Fibroblast of lung (primary cell): ENCODE measurements around the gene SBF2. TPM values are rescaled to one million over a fixed set of nuclear protein-coding genes. Genes with fewer than 3 reads are reported as not detected.
A peak's percentile ranks its signal among the peaks of the same experiment; 100 is the strongest.

ENCODE experiments used
- DNase-seq, 2 donors: peaks; one replicate each; pipeline versions ENCODE4 v3.0.0 to v3.0.0-alpha.2; 2010; ENCODE audit warnings: low read depth in 2 of 2
- H2AFZ ChIP-seq: 2 replicates; pipeline ENCODE4 v1.5.1; 2012; ENCODE audit warnings: low read length, control low read depth, inconsistent platforms
- H3K27ac ChIP-seq: 2 replicates; pipeline ENCODE4 v1.5.1; 2011; ENCODE audit warnings: low read length, control low read depth; ENCODE audit not compliant: insufficient read depth
- H3K27me3 ChIP-seq: 2 replicates; pipeline ENCODE4 v1.5.1; 2011; ENCODE audit warnings: mild to moderate bottlenecking, low read length; ENCODE audit not compliant: control insufficient read depth, insufficient read depth
- H3K36me3 ChIP-seq: 2 replicates; pipeline ENCODE4 v1.5.1; 2011; ENCODE audit warnings: low read length; ENCODE audit not compliant: control insufficient read depth, insufficient read depth
- H3K4me1 ChIP-seq: 2 replicates; pipeline ENCODE4 v1.5.1; 2011; ENCODE audit warnings: low read length; ENCODE audit not compliant: control insufficient read depth, insufficient read depth; ENCODE audit errors: extremely low read depth
- H3K4me2 ChIP-seq: 2 replicates; pipeline ENCODE4 v1.5.1; 2011; ENCODE audit warnings: low read length, control low read depth; ENCODE audit not compliant: insufficient read depth; ENCODE audit errors: extremely low read depth
- H3K4me3 ChIP-seq, 4 experiments: fragments of 200-600 bp in 1 of 4; sonication (generic) in 1 of 4; replicated peaks in 1 of 4; 2 replicates each; pipeline ENCODE4 v1.5.1; 2011 to 2016; ENCODE audit warnings: low read length in 4 of 4, low read depth in 3 of 4, mild to moderate bottlenecking in 3 of 4, control low read depth in 2 of 4, inconsistent platforms in 1 of 4, mixed read lengths in 1 of 4; ENCODE audit not compliant: insufficient read depth in 1 of 4; ENCODE audit errors: control extremely low read depth in 1 of 4
- H3K79me2 ChIP-seq: 2 replicates; pipeline ENCODE4 v1.5.1; 2012; ENCODE audit warnings: mild to moderate bottlenecking, low read length, inconsistent platforms; ENCODE audit not compliant: control insufficient read depth, insufficient read depth
- H3K9ac ChIP-seq: 2 replicates; pipeline ENCODE4 v1.5.1; 2011; ENCODE audit warnings: mild to moderate bottlenecking, low read length, control low read depth; ENCODE audit not compliant: insufficient read depth
- H3K9me3 ChIP-seq: 2 replicates; pipeline ENCODE4 v1.5.1; 2012; ENCODE audit warnings: low read depth, low read length; ENCODE audit not compliant: control insufficient read depth, insufficient read depth
- H4K20me1 ChIP-seq: 2 replicates; pipeline ENCODE4 v1.5.1; 2011; ENCODE audit warnings: low read length; ENCODE audit not compliant: control insufficient read depth, insufficient read depth; ENCODE audit errors: extremely low read depth
- EZH2 ChIP-seq: IDR thresholded peaks from 2 replicates; pipeline ENCODE4 v1.5.1; 2012; ENCODE audit warnings: low read length, control low read depth, mild to moderate bottlenecking; ENCODE audit errors: missing control alignments
- polyA plus RNA-seq, 2 donors: library from polyadenylated mRNA; depleted of rRNA in 1 of 2; stranded (reverse) in 1 of 2; unstranded in 1 of 2; fragments of >200 nt; gene quantifications; 2 replicates each; pipeline ENCODE4 v1.2.1, GENCODE V29; 2011 to 2012; ENCODE audit warnings: missing spikeins in 1 of 2
- total RNA-seq: library from RNA; depleted of rRNA; stranded (reverse); fragments of >200 nt; gene quantifications from 2 replicates; pipeline ENCODE4 v1.2.1, GENCODE V29; 2014
- TF ChIP-seq, protein P1 (sequence below), 2 donors: IDR thresholded peaks in 1 of 2; conservative IDR thresholded peaks in 1 of 2; 1 replicate in 1 of 2; 2 replicates in 1 of 2; pipeline ENCODE4 v1.5.1; 2011 to 2012; ENCODE audit warnings: low read length in 2 of 2, control low read depth in 1 of 2, inconsistent platforms in 1 of 2, low read depth in 1 of 2, mild to moderate bottlenecking in 1 of 2

Gene SBF2
- total and polyA plus RNA-seq, 2 donors (not counting 1 experiment from before 2014, with no cell fraction given) = 69.4 to 95.9 TPM

DNA sequence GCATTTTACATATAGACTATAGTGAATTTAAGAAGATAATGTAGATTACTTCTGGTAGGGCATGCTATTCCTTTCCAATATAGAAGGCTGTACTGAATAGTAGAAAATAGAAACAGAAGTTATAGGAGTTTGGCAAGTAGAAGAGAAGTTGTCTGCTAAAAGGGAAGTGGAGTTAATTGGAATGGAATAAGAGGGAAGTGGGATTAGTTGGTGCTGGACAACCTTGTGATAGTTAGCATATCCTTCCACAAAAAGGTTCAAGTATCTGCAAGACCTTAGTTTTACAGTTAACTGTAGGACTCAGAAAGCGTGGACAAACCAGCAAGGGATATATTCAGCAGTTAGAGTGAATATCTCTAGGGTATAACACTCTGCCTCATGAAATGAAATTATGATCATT, 444.6 kb downstream of the SBF2 start:
- Histone ChIP-seq H2AFZ (no peak overlapping the region), H3K27me3 (no peaks in the 10 kb centered on the region), H3K9me3 (no peaks in the 10 kb centered on the region), H3K4me1 (peaks cover 2% of the 10 kb centered on the region), H3K79me2 (no peaks in the 10 kb centered on the region), H3K27ac (no peak overlapping the region), H3K4me2 (no peak overlapping the region), H3K4me3 (no peak overlapping the region), H3K36me3 (peaks cover 5% of the 10 kb centered on the region), H3K9ac (no peak overlapping the region), H4K20me1 (no peaks in the 10 kb centered on the region)
- no peak for DNase-seq
- TF ChIP-seq, protein P1, sequence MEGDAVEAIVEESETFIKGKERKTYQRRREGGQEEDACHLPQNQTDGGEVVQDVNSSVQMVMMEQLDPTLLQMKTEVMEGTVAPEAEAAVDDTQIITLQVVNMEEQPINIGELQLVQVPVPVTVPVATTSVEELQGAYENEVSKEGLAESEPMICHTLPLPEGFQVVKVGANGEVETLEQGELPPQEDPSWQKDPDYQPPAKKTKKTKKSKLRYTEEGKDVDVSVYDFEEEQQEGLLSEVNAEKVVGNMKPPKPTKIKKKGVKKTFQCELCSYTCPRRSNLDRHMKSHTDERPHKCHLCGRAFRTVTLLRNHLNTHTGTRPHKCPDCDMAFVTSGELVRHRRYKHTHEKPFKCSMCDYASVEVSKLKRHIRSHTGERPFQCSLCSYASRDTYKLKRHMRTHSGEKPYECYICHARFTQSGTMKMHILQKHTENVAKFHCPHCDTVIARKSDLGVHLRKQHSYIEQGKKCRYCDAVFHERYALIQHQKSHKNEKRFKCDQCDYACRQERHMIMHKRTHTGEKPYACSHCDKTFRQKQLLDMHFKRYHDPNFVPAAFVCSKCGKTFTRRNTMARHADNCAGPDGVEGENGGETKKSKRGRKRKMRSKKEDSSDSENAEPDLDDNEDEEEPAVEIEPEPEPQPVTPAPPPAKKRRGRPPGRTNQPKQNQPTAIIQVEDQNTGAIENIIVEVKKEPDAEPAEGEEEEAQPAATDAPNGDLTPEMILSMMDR (conservative IDR thresholded peaks at IDR 0.05 in 1 of 2, IDR thresholded peaks at IDR 0.05 in 1 of 2; ENCODE audit: low read depth in 1 of 2, low read length in 2 of 2) = no peak
- TF ChIP-seq EZH2 = no peak

DNA sequence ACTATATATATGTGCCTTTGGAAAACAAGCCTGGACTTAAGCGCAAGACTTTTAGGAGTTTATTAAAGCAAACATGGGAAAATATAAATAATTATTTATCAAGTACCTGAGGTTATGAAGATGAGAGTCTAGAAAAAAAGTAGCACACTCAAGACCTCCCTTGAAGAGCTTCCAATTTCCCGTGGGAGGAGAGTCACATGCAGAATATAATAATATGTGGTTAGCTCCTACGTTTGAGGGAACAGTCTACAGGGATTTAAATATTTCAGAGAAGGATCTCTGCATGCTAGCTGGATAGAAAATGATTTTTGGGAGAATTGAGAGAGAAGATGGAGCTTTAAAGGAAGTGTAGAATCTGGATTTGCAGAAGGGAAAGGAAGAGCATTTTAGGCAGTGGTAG, 446.4 kb downstream of the SBF2 start:
- H2AFZ ChIP-seq = no peak overlapping the region
- no peaks in the 10 kb centered on the region for H3K4me1 ChIP-seq
- H3K9me3 ChIP-seq = no peaks in the 10 kb centered on the region
- no peak overlapping the region for H3K4me3 ChIP-seq
- H3K36me3 ChIP-seq = peaks cover 8% of the 10 kb centered on the region
- no peaks in the 10 kb centered on the region for H4K20me1 ChIP-seq
- TF ChIP-seq EZH2 = no peak
- TF ChIP-seq, protein P1 (conservative IDR thresholded peaks at IDR 0.05 in 1 of 2, IDR thresholded peaks at IDR 0.05 in 1 of 2; ENCODE audit: low read depth in 1 of 2, low read length in 2 of 2) = no peak
- DNase-seq = peak in 1 of 2 donors; percentile 23
- H3K79me2 ChIP-seq = no peaks in the 10 kb centered on the region
- no peak overlapping the region for H3K27ac ChIP-seq
- H3K4me2 ChIP-seq = no peak overlapping the region
- no peak overlapping the region for H3K9ac ChIP-seq
- no peaks in the 10 kb centered on the region for H3K27me3 ChIP-seq

DNA sequence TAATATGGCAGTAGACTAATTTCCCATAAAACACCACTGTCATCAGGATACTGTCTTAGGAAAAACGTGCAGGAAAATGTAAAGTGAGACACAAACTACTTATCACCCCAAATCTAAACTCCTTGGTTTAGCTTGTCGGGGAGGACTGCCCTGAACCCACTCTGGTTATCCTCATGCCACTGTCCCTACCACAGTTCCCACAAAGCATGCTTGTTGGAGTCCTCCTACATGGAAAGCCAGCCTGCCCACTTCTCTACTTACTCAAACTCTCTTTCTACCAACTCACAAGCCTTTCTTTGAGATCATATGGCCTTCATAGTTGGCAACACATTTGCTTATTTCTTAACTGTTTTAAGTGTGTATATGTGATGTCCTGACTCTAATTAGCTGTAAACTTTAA, 451.1 kb downstream of the SBF2 start:
- Histone ChIP-seq H3K9ac (no peak overlapping the region), H3K27me3 (no peaks in the 10 kb centered on the region), H3K4me1 (peaks cover 3% of the 10 kb centered on the region), H3K9me3 (no peaks in the 10 kb centered on the region), H3K4me2 (no peak overlapping the region), H2AFZ (no peak overlapping the region), H3K27ac (no peak overlapping the region), H3K4me3 (no peak overlapping the region), H4K20me1 (no peaks in the 10 kb centered on the region), H3K79me2 (no peaks in the 10 kb centered on the region), H3K36me3 (peaks cover 8% of the 10 kb centered on the region)
- no peak for DNase-seq
- TF ChIP-seq, protein P1 (conservative IDR thresholded peaks at IDR 0.05 in 1 of 2, IDR thresholded peaks at IDR 0.05 in 1 of 2; ENCODE audit: low read depth in 1 of 2, low read length in 2 of 2) = no peak
- no peak for TF ChIP-seq EZH2
